Skeletal muscle cell (primary cell): ENCODE data around the gene RAB26.
"Not testable (repeated sequence)": the region's sequence is repeated elsewhere in the genome, so short reads cannot be mapped to it uniquely, and the experiment has no call there.

Experiments
- DNase-seq: peaks from one replicate; pipeline ENCODE4 v3.0.0-alpha.2; 2010; ENCODE audit warnings: low read depth
- H3K4me3 ChIP-seq: 2 replicates; pipeline ENCODE4 v1.5.1; 2011; ENCODE audit warnings: low read depth, mild to moderate bottlenecking, control low read depth, low read length, moderate library complexity

RAB26 gene

DNA sequence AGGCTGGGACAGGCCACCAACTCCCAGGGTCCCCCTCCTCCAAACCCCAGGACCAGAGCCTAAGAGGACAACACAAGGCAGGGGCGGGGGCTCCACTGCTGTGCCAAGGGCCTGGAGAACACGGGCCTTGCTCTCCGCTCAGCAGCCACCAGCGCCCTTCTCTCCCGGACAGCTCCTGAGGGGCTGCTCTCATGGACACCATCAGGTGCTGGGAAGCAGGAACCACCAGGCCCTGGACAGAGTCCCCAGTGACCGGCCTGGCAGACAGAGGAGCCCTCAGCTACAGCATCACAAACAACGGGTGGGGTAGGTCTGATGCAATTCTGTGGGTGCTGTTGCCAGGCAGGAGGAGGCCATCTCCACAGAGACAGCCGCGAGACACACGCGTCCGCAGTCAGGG is 14.6 kb upstream of the RAB26 start:
- DNase-seq = not testable (repeated sequence)
- H3K4me3 ChIP-seq = peak overlapping the region; percentile 24

DNA sequence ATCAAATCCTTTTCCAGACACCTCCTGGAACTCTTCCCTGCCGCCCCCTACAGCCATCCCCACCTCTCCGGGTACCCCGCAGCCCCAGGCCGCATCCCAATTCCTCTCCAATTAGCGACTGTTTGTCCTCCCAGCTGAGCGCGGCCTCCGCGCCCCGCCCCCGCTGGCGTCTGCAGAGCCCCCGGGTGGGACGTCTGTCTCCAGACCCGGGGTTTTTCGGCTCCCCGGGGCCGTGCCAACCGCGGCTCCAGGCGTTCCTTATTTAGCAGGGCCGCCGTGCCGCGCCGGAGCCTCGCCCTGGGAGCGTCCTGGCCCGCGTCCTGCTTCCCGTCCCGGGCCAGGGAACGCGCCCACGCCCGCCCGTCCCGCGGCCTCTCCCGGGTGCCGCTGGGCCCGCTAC is 13.4 kb upstream of the RAB26 start:
- peak overlapping the region; percentile 54 for H3K4me3 ChIP-seq
- not testable (repeated sequence) for DNase-seq

DNA sequence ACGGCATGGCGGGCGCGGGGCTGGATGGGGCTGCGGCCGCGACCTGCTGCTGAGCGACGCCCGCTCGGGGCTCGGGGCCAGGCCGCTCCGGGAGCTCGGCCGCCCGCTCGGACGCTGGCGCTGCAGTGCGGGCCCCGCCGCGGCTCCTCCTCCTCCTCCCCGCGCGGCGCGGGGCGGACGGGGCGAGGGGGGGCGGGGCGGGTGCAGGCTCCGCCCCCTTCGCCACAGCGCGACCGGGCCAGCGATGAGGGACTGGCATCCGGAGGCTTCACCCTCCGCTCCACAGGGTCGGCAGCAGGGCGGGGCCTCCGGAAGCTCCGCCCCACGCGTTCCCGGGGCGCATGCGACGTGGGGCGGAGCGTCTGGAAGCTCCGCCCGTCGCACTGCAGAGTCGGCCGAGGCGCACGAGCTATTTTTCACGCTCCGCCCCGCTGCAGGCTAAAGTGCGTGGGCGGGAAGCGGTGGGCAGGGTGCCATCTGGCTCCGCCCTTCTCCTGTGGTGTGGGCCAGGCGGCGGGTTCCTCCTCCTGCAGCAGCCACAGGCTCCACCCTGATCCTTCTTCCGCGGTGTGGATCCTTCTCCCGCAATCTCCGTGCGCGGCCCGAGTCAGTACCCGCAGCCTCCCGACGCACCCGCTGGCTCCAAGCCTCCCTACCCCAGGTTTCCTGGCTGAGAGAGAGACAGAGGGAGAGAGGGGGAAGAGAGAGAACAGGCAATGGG is 12.5 kb upstream of the RAB26 start, which contains the start of gene PKD1:
PKD1 (minus strand) TSS at position 129 of the 721 bp plus-strand sequence. CDS start 209 bp downstream, outside the sequence.
- peak within 1 kb of the TSS; percentile 54 for H3K4me3 ChIP-seq
- DNase-seq = peak; percentile 80

DNA sequence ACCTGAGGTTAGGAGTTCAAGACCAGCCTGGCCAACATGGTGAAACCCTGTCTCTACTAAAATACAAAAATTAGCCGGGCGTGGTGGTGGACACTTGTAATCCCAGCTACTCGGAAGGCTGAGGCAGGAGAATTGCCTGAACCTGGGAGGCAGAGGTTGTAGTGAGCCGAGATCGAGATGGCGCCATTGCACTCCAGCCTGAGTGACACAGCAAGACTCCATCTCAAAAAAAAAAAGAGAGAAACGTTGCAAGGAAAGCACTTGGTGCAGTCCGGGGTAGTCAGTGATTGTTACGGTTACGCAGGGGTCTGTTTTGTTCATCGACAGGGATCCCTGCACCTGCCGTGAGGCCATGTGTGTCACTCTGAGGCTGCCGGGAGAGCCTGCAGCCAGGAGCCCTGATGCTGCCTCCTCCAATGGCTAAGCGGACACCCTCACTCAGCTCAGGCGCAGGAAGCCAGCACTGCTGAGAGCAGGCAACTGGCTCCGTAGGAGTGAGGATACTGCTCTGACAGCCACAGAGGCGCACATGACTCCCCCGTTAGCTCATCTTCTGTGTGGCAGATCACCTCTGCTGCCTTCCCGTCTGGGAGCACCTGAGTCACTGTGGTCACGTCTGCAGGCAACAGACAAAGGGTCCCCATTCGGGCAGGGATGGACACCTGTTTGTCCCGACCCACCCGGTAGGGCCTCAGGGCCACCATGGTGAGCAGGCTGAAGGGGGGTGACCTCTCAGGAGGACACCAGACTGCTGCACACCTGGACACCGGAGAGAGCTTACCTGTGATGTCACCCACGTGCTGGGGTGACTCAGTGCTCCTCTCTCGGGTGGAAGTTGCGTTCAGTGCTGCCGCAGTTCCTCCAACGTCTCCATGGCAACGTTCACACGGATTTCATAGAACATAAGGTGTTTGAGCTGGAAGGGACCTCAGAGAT is 5.2 kb upstream of the RAB26 start:
- DNase-seq = no peak
- no peak overlapping the region for H3K4me3 ChIP-seq

DNA sequence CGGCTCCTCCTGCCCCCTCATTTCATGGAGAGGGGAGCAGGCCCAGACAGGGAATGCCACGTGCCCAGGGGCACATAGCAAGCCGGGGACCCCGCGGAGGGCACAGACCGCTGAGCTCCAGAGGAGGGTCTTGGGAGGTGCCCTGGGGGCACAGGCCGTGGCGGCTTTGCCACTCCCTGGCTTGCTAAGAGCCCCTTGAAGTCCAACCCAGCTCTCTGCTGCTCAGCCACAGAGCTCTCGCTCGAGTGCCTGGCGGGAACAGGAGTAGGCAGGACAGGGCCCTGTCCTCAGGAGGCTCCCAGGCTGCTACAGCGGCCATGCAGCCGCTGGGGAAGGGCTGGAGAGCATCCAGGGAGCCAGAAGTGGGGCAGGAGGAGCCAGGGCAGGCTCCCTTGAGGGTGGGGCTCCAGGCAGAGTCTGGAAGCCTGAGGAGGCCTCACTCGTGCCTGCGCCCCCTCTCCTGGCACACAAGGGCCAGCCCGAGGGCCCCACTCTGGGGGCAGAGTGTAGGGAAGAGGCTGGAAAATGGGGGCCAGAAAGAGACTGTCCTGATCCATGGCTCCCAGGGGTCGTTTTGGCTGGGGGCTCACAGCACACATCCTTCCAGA is 4.4 kb upstream of the RAB26 start:
- H3K4me3 ChIP-seq = no peak overlapping the region
- DNase-seq = no peak

DNA sequence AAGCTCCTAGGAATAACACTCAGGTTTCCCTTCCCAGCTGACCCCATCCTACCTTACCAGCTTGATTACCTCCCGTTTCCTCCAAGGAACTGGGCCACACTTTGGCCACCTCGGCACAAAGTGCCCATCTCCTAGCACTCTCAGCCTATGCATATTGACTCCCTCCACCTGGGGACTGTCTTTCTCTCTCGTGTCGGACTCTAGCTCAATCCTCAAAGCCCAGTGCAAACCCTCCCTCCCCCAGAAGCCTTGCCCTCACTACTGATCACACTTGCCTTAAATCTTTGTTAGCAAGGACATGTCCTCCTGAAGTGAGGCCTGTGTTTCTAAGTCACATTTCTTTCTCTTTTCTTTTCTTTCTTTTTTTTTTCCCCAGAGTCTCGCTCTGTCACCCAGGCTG is 2.6 kb upstream of the RAB26 start:
- no peak overlapping the region for H3K4me3 ChIP-seq
- no peak for DNase-seq

DNA sequence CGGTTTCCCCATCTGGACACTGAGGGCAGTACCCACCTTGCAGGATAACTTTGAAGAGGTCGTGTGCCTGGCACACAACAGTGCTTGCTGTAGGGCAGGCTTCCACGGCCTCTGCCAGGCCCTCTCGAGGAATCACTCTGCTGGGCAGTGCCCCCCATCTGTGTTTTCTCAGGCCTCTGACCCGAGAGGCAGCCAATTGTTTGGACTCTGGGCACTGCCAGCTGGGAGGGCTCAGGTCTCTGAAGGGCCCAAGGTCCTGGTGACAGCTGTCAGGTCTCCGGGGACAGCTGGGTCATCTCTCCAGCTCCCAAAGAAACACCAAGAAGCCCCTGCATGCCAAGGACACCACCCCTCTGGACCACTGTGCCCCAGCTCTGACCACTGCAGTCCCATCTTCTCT is 1.0 kb upstream of the RAB26 start:
- DNase-seq = no peak
- H3K4me3 ChIP-seq = no peak overlapping the region

DNA sequence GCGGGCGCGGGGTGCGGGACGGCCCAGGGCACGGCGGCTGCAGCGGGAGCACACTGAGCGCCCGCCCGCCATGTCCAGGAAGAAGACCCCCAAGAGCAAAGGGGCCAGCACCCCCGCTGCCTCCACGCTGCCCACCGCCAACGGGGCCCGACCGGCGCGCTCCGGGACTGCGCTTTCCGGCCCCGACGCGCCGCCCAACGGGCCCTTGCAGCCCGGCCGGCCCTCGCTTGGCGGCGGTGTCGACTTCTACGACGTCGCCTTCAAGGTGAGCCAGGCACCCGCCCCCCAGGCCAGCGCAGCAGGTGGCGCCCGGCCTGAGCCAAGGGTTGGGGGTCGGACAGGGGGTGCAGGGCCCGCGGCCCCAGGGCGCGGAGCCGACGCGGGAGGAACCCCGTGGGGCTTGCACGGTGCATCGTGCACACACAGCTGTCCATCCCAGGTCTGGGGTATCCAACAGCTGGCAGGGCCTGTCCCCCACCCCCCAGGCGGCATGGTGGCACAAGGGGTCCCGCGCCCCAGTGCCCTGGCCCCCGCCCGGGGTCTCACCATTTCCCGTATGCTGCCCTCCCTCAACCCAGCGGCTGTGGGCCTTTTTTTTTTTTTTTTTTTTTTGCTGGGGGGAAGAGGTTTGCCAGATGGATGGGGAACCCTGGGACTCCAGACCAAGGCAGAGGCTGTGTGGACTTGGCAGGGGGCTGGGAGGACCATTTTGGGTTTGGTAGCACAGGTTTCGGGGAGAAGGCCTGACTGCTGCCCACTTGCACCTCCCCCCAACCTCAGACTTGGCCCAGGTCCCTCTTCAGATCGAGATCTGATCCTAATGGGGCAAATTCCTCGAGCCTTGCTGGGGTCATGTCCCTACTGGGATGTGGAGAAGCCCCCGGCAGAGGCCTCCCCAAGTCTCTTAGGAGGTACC is 547 bp downstream of the RAB26 start:
- DNase-seq = no peak
- peak overlapping the region; percentile 48 for H3K4me3 ChIP-seq

DNA sequence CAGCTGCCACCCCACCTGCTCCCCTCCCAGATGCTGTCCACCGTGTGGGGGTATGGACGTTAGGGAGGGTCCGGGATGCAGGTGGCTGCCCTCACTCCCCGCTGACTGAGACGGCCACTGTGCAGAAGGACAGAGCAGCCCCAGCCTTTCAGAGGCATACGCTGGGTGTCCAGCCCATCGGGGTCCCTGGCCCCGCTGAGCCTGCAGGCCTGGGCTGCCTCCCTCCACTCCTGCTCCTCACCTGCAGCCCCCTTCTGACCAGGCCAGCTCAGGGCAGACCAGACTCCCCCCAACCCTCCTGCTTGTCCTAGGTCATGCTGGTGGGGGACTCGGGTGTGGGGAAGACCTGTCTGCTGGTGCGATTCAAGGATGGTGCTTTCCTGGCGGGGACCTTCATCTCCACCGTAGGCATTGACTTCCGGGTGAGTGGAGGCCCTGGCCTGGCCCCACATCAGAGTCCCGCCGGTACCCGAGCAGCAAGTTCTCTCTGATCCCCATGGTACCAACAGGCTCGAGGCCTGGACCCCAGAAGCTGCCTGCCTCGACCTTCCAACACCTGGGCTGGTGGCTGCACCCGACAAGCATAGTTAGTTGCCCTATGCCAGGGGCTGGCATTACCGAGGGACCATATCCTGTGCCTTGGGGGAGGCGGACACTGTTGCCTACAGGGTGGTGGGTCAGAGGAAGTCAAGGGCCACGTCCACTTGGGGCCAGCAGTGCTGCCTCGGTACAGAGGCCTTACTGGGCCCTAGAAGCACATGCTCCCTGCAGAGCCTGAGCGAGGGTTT is 1.4 kb downstream of the RAB26 start:
- H3K4me3 ChIP-seq = peak overlapping the region; percentile 3
- no peak for DNase-seq

DNA sequence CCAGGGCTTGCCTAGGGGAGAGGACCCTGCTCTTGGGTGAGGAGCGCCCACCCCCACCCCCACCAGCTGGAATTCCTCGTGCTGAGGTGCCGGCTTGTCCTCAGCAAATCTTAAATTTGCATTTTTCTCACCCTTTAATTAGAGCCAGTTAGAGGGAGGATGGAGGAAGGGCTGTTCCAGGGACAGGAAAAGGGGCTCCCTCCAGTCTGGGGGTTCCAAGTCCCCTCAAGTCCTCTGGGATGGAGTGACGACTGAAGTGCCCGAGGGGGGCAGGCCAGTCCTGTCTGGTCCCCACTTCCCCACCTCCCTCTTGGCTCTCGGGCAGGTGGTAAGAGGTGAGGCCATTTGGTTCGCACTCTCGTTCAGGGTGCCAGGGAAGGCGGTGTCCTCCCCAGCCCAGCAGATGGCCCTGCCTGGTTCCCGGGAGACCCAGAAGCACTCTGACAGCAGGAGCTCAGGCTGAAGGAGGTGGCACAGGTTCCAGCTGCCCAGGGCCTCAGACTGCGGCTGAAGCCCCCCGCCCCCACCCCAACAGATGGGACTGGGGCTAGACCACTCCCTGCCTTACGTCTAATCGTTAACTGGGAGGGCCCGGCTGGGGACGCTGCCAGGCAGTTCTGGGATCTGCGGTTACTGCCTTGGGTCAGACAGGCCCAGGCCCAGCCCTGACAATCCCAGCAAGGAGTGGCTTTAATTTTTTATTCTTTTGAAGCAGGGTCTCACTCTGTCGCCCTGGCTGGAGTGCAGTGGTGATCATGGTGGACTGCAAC is 2.2 kb downstream of the RAB26 start:
- DNase-seq = no peak
- no peak overlapping the region for H3K4me3 ChIP-seq

DNA sequence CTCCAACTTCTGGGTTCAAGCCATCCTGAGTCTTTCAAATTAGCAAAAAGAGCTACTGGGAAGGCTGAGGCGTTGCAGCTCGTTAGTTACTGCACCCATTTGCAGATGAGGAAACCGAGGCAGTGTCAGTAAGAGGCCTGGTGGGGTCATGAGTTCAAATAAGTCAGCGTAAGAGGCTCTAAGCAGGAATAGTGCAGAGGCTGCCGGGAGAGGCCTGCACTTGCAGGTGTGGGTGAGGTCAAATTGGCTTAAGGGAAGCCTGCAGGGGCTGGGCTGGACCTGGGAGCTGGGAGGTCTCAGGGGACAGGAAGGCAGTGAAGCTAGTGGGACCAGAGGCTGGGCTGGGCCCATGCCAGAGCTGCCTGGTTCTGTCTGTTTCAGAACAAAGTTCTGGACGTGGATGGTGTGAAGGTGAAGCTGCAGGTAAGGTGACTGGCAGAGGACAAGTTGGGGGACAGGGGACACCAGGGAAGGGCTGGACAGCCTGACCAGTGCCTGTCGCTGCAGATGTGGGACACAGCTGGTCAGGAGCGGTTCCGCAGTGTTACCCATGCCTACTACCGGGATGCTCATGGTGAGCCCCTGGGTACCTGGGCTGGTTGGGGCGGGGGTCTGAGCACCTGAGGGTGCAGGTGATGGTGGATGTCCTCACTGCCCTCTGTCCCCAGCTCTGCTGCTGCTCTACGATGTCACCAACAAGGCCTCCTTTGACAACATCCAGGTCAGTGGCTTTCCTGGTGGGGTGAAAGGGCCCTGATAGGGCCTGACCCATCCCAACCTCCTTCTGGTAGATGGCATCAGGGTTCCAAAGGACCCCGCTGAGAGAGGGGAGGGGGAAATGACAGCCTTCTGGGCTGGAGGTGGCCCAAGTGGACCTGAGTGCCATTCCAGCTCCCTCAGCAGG is 3.0 kb downstream of the RAB26 start:
- DNase-seq = no peak
- no peak overlapping the region for H3K4me3 ChIP-seq

DNA sequence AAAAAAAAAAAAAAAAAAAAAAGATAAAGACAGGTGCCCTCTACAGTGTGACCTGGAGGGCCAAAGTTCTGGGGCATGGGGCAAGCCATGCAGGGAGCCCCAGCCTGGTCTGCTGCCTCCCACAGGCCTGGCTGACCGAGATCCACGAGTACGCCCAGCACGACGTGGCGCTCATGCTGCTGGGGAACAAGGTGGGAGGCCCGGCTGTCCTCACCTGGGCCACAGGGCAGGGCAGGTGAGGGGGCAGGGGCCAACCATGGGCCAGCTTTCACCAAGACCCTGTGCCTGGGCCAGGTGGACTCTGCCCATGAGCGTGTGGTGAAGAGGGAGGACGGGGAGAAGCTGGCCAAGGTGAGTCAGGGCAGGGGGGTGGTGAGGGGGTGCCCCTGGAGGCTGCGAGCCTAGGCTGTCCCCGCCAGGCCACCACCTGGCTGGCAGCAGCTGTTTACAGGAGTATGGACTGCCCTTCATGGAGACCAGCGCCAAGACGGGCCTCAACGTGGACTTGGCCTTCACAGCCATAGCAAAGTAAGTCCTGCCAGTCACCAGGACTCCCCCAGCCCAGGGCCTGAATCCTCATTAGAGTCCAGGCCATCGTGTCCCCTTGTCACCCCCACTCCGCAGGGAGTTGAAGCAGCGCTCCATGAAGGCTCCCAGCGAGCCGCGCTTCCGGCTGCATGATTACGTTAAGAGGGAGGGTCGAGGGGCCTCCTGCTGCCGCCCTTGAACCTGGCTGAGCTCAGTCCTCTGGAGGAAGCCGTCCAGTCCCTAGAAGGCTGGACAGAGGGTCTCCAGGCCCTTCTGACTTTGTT is 4.5 kb downstream of the RAB26 start:
- peak overlapping the region; percentile 91 for H3K4me3 ChIP-seq
- no peak for DNase-seq

DNA sequence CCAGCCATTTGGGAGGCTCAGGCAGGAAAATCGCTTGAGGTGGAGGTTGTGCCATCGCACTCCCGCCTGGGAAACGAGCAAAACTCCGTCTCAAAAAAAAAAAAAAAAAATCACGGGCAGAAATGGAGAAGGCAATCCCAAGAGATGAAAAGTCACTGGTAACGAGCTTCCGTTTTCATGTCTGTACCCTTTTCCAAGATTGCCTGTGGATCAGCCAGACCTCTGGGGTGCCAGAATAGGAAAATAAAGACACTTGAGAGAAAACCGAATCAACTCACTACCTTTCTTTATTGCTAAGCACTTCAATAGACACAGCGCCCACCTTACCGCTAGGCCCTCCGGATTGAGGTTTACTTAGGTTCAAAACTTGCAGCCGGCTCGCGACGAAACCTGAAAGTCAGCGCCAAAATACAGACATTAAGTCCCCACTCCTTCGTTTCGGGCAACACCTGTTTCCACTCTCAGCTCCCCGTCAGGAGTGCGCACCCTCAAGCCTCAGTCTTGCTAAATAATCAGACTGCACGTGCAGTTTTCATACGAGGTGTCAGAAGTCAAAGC is 6.2 kb downstream of the RAB26 start:
- H3K4me3 ChIP-seq = peak overlapping the region; percentile 91
- DNase-seq = no peak

DNA sequence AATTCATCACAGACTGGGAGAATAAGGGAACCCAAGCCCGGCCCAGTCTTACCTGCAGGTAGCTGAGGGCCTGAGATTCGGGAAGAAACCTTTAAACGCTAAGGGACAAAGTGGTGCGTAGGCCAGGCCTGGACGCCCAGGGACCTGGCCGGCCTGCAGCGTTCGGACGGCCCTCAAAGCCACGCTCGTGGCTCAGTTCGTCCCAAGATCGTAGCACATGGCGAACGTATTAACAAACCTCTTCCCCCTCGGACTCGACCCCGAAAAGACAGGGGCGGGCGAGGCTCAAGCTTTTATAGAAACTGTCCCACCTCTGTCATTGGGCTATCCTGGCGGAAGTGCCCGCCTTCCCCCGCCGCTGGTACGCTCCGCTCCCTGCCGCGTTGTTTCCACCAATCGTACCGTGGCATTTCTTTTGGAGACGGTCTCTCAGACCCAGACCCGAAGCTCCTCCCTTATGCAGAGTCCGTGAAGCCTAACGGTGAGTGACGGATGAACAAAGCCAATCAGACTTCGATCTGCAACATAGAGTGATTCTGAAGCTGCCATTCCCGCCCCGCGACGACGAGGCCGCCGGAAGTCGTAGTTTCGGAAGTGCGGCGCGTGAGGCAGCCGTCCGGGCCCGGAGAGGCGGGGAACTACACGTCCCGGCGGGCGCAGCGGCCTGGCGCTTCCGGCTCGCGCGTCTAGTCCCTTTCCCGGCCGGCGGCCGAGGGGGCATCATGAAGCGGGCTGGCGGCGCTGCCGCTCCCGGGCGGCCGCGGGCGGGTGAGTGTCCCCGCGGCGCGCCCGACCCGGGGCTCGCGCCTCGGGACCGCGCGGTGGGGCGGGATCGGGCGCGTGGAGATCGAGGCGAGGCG is 6.9 kb downstream of the RAB26 start, which contains the start of gene TRAF7:
TRAF7 (plus strand) TSS at position 692 of the 860 bp plus-strand sequence. CDS start 8,139 bp downstream, outside the sequence.
- peak; percentile 100 for DNase-seq
- H3K4me3 ChIP-seq = peak within 1 kb of the TSS; percentile 91
